ENCODE measurements around the gene MAP4K2. TPM values are rescaled to one million over a fixed set of nuclear protein-coding genes. Genes with fewer than 3 reads are reported as not detected.

MAP4K2 gene
- total and polyA plus RNA-seq, 2 of the 8 experiments (the other 6 are each of a cell fraction or from before 2014, with no cell fraction given): 20.1 to 20.7 TPM

DNA sequence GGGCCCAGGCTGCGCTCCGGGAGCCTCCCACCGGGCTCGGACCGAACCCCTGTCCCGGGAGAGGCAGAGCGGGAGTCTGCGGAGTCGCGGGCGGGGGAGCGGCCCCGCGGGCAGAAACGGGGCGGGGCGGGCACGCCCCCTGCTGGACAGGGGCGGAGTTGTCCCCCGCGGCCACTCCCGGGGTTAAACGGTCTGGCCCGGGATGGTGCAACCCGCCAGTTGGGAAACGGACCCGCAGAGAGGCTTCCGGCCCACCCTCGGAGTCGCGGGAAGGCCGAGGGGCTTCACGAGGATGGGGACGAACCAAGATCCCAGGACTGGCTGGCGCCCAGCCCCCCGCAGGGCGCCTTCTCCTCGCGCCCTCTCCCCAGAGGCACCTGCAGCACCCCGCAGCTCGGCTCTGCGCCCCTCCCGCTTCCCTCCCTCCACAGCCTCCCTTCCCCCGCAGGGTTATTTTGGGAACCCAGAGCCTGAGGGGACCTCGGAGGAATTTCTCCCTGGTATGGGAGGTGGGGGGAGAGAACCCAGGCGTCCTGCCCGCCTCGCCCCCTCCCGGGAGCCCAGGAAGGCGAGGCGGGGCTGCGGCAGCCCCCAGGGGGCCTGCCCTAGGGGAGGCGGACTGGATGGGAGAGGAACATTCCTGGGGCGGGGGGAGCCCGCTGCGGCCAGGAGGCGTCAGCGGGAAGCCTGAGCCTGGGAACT lies 60.0 kb downstream of the MAP4K2 start (continued):
- no peak for TF ChIP-seq TCF12 (IDR thresholded peaks at IDR 0.05; ENCODE audit: low read depth, low read length)
- peak; percentile 71; the same call in 1 of the 2 replicates for TF ChIP-seq CEBPB (IDR thresholded peaks at IDR 0.05; ENCODE audit: low read depth, low read length)
- no peak for TF ChIP-seq SP4 (IDR thresholded peaks at IDR 0.05; ENCODE audit: low read length)
- no peak for TF ChIP-seq ZNF274 (IDR thresholded peaks at IDR 0.05; ENCODE audit: borderline replicate concordance, extremely low read depth, low read length)
- TF ChIP-seq GTF2F1 (IDR thresholded peaks at IDR 0.05; ENCODE audit: borderline replicate concordance, low read depth, low read length): no peak
- TF ChIP-seq YY1 (IDR thresholded peaks at IDR 0.05; ENCODE audit: low read depth, low read length): no peak
- 0 out of 2 replicates have a peak, but pooled peaks have one; percentile 14 for TF ChIP-seq SP1 (IDR thresholded peaks at IDR 0.05; ENCODE audit: low read depth, low read length)
- TF ChIP-seq HDAC2 (IDR thresholded peaks at IDR 0.05; ENCODE audit: borderline replicate concordance in 1 of 2, low read depth in 2 of 2, low read length in 2 of 2): no peak
- TF ChIP-seq CBX5 (IDR thresholded peaks at IDR 0.05; ENCODE audit: low read depth, low read length): no peak
- no peak for TF ChIP-seq EGR1 (IDR thresholded peaks at IDR 0.05; ENCODE audit: borderline replicate concordance, low read depth, low read length)
- TF ChIP-seq HDAC6 (IDR thresholded peaks at IDR 0.05; ENCODE audit: low read depth, low read length): no peak
- TF ChIP-seq SIRT6 (IDR thresholded peaks at IDR 0.05; ENCODE audit: low read length): no peak
- TF ChIP-seq TBP (IDR thresholded peaks at IDR 0.05; ENCODE audit: low read depth, low read length): no peak
- TF ChIP-seq CREB1 (IDR thresholded peaks at IDR 0.05): no peak
- TF ChIP-seq TAF7 (optimal IDR thresholded peaks at IDR 0.05; ENCODE audit: borderline replicate concordance, low read depth, low read length): no peak
- TF ChIP-seq JUND (IDR thresholded peaks at IDR 0.05; ENCODE audit: low read length): no peak; the same call in 1 of the 2 replicates
- no peak for TF ChIP-seq BCL11A (IDR thresholded peaks at IDR 0.05; ENCODE audit: low read depth in 2 of 2, low read length in 2 of 2)
- TF ChIP-seq, protein P1, sequence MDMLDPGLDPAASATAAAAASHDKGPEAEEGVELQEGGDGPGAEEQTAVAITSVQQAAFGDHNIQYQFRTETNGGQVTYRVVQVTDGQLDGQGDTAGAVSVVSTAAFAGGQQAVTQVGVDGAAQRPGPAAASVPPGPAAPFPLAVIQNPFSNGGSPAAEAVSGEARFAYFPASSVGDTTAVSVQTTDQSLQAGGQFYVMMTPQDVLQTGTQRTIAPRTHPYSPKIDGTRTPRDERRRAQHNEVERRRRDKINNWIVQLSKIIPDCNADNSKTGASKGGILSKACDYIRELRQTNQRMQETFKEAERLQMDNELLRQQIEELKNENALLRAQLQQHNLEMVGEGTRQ (IDR thresholded peaks at IDR 0.05; ENCODE audit: low read length): no peak
- TF ChIP-seq BACH1 (IDR thresholded peaks at IDR 0.05; ENCODE audit: low read length): no peak
- TF ChIP-seq ASH2L (IDR thresholded peaks at IDR 0.05; ENCODE audit: low read length): no peak
- TF ChIP-seq POU5F1 (IDR thresholded peaks at IDR 0.05; ENCODE audit: low read depth, low read length): no peak
- TF ChIP-seq NANOG (IDR thresholded peaks at IDR 0.05; ENCODE audit: insufficient read depth, low read depth, low read length, poor library complexity, severe bottlenecking): peak; percentile 26
- TF ChIP-seq RFX5 (IDR thresholded peaks at IDR 0.05; ENCODE audit: borderline replicate concordance, low read depth, low read length): no peak
- TF ChIP-seq CTBP2 (IDR thresholded peaks at IDR 0.05; ENCODE audit: borderline replicate concordance, insufficient read depth, insufficient read length, low read length): no peak
- no peak for TF ChIP-seq CBX8 (IDR thresholded peaks at IDR 0.05; ENCODE audit: borderline replicate concordance, low read depth, low read length)

Measured in H1 (cell line).